ENCODE measurements around the gene KCNAB1. TPM values are rescaled to one million over a fixed set of nuclear protein-coding genes. Genes with fewer than 3 reads are reported as not detected.
"Not testable (repeated sequence)": the region's sequence is repeated elsewhere in the genome, so short reads cannot be mapped to it uniquely, and the experiment has no call there.

Gene KCNAB1
- total RNA-seq, 1 experiment from 2014 or later = not detected

DNA sequence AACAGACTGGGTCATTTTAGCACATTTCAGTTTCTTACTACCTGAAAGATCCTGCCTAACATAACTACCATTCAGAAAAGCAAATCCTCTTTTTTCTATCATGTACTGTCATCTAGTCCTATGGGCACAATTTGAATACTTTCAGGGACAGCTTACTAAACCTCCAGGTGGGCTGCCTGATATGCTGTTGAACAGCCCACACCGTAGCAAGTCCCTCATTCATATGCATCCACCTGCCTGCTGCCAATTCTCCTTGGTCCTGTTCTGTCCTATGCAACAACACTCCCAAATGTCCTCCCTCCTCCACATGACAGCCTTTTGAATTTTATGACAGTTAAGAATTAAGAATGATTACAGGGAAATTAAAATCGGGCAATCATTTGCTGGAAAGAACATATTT, 137.9 kb downstream of the KCNAB1 start:
- Histone ChIP-seq H3K9me3 (no peaks in the 10 kb centered on the region), H3K4me3 (no peak overlapping the region), H3K36me3 (no peaks in the 10 kb centered on the region), H3K27me3 (no peaks in the 10 kb centered on the region)
- DNase-seq = no peak

DNA sequence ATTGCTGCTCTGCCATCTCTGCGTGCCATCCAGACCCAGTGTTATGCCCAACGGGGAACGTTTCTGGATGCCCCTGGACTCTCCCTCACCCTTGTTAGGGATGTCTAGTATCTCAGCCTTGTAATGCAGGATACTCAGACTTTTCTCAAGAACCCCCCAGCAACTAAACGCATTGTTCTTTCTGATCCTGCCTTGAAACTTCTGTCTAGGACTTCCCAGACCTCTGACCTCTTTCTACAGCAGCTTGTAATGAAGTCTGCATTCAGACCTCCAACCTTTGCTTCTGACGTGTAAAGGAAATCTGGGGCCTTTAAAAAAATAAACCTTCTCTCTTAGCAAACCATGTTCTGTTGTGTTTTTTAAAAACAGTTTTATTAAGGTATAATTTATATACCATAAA, 139.5 kb downstream of the KCNAB1 start:
- no peaks in the 10 kb centered on the region for H3K9me3 ChIP-seq
- DNase-seq = no peak

DNA sequence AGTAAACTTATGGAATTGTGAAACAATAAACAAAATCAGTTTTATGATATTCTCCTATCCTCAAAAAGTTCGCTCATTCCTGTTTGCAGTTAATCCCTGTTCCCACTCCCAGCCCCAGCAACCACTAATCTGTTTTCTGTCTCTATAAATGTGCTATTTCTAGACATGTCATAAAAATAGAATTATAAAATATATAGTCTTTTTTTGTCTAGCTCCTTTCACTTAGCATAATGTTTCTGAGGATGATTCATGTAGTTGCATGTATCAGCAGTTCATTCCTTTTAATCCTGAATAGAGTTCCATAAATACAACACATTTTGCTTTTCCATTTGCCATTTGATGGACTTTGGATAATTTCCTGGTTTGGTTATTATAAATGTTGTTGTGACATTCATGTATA, 140.0 kb downstream of the KCNAB1 start:
- DNase-seq = no peak
- Histone ChIP-seq H3K36me3 (no peaks in the 10 kb centered on the region), H3K9me3 (no peaks in the 10 kb centered on the region), H3K4me3 (no peak overlapping the region), H3K27me3 (no peaks in the 10 kb centered on the region; the same call in 1 of the 2 replicates)

More for the DNA sequence above, 139.5 kb downstream of the KCNAB1 start:
- H3K36me3 ChIP-seq = no peaks in the 10 kb centered on the region
- no peak overlapping the region for H3K4me3 ChIP-seq
- H3K27me3 ChIP-seq = no peaks in the 10 kb centered on the region; the same call in 1 of the 2 replicates

DNA sequence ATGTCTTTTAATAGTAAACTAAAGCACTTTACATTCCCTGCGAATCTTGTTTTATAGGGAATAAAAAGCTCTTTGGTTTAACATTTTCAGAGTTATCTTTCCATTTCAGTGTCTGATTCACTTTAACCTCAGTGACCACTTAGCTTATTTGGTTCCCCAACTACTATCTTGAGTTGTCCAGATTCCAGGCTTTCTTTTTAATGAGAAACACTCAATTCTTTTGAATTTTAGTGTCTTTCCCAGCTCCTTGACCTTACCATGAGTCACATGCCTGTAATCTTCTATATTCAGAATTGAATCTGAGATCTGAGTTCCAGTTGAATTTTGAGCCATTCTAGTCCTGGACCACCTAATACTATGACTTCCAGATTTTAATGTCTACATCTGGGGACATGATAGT, 144.4 kb downstream of the KCNAB1 start:
- no peaks in the 10 kb centered on the region for H3K9me3 ChIP-seq
- no peak for DNase-seq
- no peaks in the 10 kb centered on the region for H3K36me3 ChIP-seq
- H3K4me3 ChIP-seq = no peak overlapping the region
- H3K27me3 ChIP-seq = no peaks in the 10 kb centered on the region; the same call in 1 of the 2 replicates

DNA sequence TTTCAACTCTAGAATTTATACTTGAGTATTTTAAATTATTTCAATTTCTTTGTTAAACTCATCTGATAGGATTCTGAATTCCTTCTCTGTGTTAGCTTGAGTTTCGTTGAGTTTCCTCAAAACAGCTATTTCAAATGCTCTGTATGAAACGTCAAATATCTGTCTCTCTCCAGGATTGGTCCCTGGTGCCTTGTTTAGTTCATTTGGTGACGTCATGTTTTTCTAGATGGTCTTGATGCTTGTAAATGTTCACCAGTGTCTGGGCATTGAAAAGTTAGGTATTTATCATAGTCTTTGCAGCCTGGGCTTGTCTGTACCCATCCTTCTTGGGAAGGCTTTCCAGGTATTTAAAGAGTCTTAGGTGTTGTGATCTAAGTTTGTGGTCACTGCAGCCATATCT, 151.1 kb downstream of the KCNAB1 start:
- no peak for DNase-seq
- Histone ChIP-seq H3K27me3 (no peaks in the 10 kb centered on the region), H3K9me3 (no peaks in the 10 kb centered on the region), H3K4me3 (no peak overlapping the region), H3K36me3 (no peaks in the 10 kb centered on the region)

DNA sequence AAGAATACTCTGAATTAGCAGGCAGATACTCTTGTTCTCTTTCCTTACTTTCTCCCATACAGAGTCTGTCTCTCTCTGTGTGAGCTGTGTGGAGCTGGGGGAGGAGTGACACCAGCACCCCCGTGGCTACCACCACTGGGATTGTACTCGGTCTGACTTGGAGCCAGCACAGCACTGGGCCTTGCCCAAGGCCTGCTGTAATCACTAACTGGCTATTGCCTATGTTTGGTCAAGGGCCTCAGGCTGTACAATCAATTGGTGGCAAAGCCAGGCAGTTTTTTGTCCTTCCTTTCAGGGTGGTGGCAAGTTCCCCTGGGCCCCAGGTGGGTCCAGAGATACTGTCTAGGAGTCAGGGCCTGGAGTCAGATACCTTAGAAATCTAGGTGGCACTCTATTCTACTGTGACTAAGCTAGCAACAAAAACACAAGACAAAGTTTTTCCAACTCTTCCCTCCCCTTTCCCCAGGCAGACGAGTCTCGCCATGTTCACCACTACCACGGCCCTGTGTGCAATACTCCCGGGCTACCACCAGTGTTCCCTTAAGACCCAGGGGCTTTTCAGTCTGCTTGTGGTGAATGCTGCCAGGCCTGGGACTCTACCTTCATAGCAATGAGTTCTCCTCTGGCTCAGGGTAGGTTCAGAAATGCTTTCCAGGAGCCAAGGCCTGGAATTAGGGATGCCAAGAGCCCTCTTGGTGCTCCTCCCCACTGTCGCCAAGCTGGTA, 151.8 kb downstream of the KCNAB1 start:
- no peak overlapping the region for H3K4me3 ChIP-seq
- no peaks in the 10 kb centered on the region for H3K27me3 ChIP-seq
- no peaks in the 10 kb centered on the region for H3K36me3 ChIP-seq
- no peak for DNase-seq
- H3K9me3 ChIP-seq = no peaks in the 10 kb centered on the region

DNA sequence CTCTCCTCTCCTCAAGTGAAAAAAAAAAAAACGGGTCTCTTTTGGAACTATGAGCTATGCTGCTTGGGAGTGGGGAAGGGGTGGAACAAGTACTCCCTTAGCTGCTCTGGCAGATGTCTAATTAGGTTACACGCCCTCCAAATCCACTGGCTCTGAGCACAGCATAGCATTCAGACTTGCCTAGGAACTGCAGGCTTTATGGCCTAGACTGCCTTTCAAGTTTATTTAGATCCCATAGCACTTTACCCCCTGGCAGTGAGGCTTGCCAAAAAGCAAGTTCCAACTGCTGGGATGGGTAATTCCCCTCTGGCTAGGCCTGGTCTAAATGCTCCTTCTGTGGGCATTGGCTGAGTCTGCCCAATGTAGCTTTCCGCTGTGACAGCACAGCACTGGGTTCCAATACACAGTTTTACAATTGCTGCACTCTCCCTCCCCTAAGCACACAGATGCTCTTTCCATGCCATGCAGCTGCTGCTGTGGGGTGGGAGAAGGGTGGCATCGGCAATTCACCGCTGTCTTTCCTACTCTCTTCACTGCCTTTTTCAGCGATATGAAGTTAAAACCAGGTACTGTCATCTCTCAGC, 152.8 kb downstream of the KCNAB1 start:
- Histone ChIP-seq H3K36me3 (no peaks in the 10 kb centered on the region), H3K27me3 (no peaks in the 10 kb centered on the region; the same call in 1 of the 2 replicates), H3K9me3 (no peaks in the 10 kb centered on the region), H3K4me3 (no peak overlapping the region)
- DNase-seq = no peak

DNA sequence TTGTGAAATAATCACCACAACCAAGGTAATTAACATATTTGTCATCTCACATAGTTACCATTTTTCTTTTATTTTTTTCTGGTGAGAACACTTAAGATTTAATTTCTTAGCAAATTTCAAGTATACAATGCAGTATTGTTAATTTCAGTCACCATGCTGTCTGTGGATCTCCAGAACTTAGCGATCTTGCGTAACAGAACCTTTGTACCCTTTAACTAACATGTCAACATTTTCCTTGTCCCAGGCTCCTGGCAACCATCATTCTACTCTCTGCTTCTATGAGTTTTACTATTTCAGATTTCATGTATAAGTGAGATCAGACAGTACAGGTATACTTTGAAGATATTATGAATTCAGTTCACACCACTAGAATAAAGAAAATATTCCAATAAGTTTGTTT, 154.4 kb downstream of the KCNAB1 start:
- no peaks in the 10 kb centered on the region for H3K36me3 ChIP-seq
- DNase-seq = no peak
- H3K4me3 ChIP-seq = no peak overlapping the region
- no peaks in the 10 kb centered on the region; the same call in 1 of the 2 replicates for H3K27me3 ChIP-seq
- no peaks in the 10 kb centered on the region for H3K9me3 ChIP-seq

DNA sequence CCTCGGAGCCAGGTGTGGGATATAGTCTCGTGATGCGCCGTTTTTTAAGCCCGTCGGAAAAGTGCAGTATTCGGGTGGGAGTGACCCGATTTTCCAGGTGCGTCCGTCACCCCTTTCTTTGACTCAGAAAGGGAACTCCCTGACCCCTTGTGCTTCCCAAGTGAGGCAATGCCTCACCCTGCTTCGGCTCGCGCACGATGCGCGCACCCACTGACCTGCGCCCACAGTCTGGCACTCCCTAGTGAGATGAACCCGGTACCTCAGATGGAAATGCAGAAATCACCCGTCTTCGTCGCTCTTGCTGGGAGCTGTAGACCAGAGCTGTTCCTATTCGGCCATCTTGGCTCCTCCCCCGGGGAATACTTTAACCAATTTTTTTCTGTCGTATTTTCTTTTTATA, 164.3 kb downstream of the KCNAB1 start:
- not testable (repeated sequence) for DNase-seq

DNA sequence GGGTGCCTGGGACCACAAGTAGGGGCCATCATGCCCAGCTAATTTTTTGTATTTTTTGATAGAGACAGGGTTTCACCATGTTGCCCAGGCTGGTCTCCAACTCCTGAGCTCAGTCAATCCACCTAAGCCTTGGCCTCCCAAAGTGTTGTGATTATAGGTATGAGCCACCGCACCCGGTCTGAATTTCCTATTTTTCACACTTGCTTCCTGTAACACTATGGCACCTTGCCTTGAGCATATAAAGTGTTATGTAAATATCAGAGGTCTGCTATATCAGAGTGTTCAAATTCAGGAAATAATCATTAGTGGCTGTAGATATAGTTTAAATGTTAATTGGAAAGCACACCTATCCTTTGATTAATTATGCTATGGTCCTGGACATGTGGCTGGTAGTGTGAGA, 165.2 kb downstream of the KCNAB1 start:
- Histone ChIP-seq H3K27me3 (peaks cover 15% of the 10 kb centered on the region), H3K4me3 (no peak overlapping the region), H3K9me3 (no peaks in the 10 kb centered on the region), H3K36me3 (no peaks in the 10 kb centered on the region)
- DNase-seq = no peak

More for the DNA sequence above, 164.3 kb downstream of the KCNAB1 start:
- not testable (repeated sequence) for H3K4me3 ChIP-seq, H3K9me3 ChIP-seq, H3K27me3 ChIP-seq, H3K36me3 ChIP-seq

DNA sequence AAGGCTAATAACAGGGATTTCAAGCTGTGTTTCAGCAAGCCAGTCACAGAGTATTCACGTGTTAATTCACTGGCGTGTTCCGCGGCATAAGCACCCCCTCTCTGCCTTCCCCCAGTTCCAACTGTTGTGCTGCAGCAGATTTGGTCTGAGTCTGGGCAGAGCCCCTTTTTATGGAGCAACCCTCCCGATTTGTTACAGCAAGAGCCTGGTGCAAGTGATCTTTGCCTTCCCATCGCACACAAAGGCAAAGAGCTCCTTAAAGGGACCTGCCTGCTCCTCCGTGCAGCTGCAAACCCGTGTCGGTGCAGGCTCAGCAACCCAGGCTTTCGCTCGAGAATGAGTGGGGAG, 170.5 kb downstream of the KCNAB1 start:
- H3K4me3 ChIP-seq = no peak overlapping the region
- peaks cover 58% of the 10 kb centered on the region for H3K27me3 ChIP-seq
- DNase-seq = no peak
- H3K9me3 ChIP-seq = no peaks in the 10 kb centered on the region
- H3K36me3 ChIP-seq = no peaks in the 10 kb centered on the region

DNA sequence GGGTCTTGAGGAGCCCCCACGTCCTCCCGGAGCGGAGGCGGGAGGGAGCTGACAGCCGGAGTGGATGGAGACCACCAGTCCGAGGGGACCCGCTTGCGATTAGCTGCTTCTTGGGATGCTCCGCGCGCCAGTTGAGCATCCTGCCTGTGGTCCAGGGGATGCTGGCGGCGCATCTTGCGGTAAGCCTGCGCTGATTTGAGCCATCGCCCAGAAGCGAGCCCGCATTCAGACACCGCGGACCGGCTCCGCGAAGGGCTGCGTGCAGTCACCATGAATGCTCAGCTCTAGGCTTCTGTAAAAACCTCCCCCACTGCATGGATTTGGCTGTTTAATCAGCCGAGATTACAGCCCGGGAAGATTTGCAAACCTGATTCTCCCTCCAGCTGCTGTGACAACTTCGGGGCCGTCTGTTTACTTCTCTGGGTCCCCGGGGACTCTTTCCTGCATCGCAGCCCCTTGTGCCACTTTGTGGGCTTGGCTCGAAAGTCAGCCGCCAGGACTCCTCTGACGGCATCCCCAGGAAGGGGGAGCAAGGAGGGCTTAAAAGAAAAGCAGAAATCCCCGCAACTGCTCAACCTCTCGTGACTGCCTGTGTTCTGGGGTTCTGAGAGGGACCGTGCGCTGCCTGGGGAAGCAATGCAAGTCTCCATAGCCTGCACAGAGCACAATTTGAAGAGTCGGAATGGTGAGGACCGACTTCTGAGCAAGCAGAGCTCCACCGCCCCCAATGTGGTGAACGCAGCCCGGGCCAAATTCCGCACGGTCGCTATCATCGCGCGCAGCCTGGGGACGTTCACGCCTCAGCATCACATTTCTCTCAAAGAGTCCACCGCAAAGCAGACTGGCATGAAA, 171.1 kb downstream of the KCNAB1 start:
- H3K27me3 ChIP-seq = peaks cover 58% of the 10 kb centered on the region
- peak; percentile 19 for DNase-seq
- H3K9me3 ChIP-seq = no peaks in the 10 kb centered on the region
- H3K36me3 ChIP-seq = no peaks in the 10 kb centered on the region
- no peak overlapping the region for H3K4me3 ChIP-seq

DNA sequence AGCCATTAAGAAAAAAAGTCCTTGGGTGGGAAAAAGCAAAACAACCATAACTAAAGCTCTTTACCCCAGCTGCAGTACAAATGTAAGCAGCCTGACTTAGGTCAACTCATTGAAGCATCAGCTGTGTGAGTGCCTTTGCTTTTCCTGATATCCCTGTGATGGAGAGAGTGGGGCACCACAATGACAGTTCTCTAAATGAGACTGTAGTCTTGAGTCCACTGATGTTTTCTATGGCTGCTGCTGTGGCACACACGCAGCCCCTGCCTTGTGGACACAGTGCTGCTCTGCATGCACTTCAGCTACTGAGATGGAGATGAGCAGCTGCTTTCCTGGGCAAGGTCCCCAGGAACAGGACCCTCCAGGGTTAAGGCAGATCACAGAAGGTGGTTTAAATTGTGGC, 173.2 kb downstream of the KCNAB1 start:
- Histone ChIP-seq H3K9me3 (no peaks in the 10 kb centered on the region), H3K36me3 (no peaks in the 10 kb centered on the region), H3K27me3 (peaks cover 58% of the 10 kb centered on the region), H3K4me3 (no peak overlapping the region)
- DNase-seq = no peak

DNA sequence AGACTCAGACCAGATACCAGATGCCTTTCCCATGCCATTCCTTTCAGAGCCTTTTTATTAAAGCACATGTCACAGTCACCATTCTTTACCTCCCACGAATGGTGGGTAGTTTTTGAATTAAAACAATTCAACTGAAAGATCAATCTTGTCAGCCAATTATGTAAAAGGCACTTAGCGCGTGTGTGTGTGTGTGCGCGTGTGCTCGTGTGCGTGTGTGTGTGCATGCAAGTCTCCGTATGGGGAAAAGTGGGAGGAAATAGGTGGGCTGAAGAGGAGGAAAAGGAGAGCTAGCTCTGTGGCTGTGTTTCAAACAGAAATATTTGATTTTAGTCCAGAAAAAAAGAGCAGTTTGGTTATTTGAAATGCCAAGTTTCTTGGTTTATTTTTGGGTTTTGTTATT, 177.2 kb downstream of the KCNAB1 start:
- Histone ChIP-seq H3K36me3 (no peaks in the 10 kb centered on the region), H3K9me3 (no peaks in the 10 kb centered on the region), H3K4me3 (no peak overlapping the region), H3K27me3 (peaks cover 23% of the 10 kb centered on the region)
- DNase-seq = no peak

DNA sequence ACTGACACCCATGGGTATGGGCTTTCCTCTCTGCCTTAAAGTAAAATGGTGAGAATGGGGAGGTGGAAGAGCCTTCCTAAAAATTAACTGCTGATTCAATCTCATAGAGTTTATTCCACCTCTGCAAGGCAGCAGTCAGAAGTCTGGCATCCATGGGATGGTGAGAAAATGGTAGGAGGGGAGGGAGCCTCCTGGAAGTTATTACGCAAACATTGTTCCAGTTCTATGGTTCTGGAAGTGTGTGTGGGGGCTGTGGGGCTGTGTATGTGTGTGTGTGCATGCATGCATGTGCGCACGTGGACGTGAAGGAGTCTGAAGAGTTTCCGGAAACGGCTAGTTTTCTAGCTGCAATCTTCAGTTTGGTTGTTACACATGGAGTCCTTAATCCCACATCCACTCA, 177.6 kb downstream of the KCNAB1 start:
- DNase-seq = no peak
- Histone ChIP-seq H3K36me3 (no peaks in the 10 kb centered on the region), H3K9me3 (no peaks in the 10 kb centered on the region), H3K27me3 (peaks cover 18% of the 10 kb centered on the region), H3K4me3 (no peak overlapping the region)

DNA sequence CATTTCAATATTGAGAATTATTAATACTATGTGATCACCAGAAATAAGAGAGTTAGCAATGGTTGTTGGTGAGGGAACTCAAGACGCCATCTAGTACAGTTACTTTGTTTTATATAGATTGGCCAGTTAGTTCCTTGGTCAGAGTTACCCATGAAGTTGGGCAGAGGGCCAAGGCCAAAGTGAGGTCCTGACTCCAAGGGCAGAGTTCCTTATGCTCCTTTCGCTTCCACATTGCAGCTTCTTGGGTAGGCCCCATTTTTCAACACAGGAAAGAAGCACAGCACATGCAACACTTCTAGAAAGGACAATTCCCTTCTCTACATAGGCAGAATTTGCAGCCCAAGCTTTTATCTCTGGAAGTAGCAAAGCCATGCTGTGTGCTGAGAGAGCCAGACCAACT, 178.6 kb downstream of the KCNAB1 start:
- Histone ChIP-seq H3K4me3 (no peak overlapping the region), H3K36me3 (no peaks in the 10 kb centered on the region), H3K9me3 (no peaks in the 10 kb centered on the region), H3K27me3 (peaks cover 9% of the 10 kb centered on the region; the same call in 1 of the 2 replicates)
- DNase-seq = no peak

DNA sequence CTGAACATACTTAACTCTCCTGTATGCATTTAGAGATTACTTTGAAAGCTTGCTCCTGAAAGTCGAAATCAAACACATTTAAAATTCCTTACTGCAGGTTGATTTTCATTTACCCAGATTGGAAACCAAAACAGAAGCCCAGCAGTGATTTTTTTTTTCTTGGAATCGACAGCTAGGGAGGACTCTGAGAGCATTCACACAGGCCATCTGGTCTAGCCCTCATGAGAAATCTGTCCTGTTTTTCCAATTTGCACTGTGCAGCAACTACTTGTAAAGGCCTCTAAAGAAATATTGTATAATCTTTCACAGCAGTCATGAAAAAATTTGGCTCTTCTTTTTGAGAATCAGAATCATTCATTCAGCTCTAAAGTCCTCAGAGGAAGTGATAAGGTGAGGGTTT, 179.2 kb downstream of the KCNAB1 start:
- peaks cover 3% of the 10 kb centered on the region; the same call in 1 of the 2 replicates for H3K27me3 ChIP-seq
- no peaks in the 10 kb centered on the region for H3K9me3 ChIP-seq
- no peak for DNase-seq
- no peak overlapping the region for H3K4me3 ChIP-seq
- H3K36me3 ChIP-seq = no peaks in the 10 kb centered on the region
